WTC11 (cell line): ENCODE data around the gene ZNF423. TPM values are rescaled to one million over a fixed set of nuclear protein-coding genes. Genes with fewer than 3 reads are reported as not detected.

Experiments
- ATAC-seq: fragments of 200-7000 bp; cut with Tn5 transposase; 2 replicates; pipeline ENCODE4 v1.10.0; 2021; ENCODE audit warnings: mild to moderate bottlenecking, moderate library complexity
- CTCF ChIA-PET: fragments of 300-600 bp; sonication (Branson Sonifier 250); formaldehyde crosslinking; loops from one replicate; lab custom pipeline; 2021; ENCODE audit warnings: antibody characterized with exemption; lab: Charles Lee
- POLR2A ChIA-PET: fragments of 350-600 bp; sonication (Branson Sonifier 250); formaldehyde crosslinking; loops from one replicate; lab custom pipeline; 2021; ENCODE audit warnings: antibody characterized with exemption; lab: Charles Lee
- DNase-seq: peaks from one replicate; pipeline ENCODE4 v3.0.0; 2021; ENCODE audit warnings: low spot score
- H3K27ac Mint-ChIP-seq: 2 replicates; pipeline ENCODE4 v1.8.0; 2021; ENCODE audit warnings: mixed read lengths
- H3K27me3 Mint-ChIP-seq: 2 replicates; pipeline ENCODE4 v1.8.0; 2021; ENCODE audit warnings: low read depth, mild to moderate bottlenecking, moderate library complexity, mixed read lengths
- H3K36me3 Mint-ChIP-seq: 2 replicates; pipeline ENCODE4 v1.8.0; 2021; ENCODE audit warnings: mixed read lengths
- H3K4me1 Mint-ChIP-seq: 2 replicates; pipeline ENCODE4 v1.8.0; 2022; ENCODE audit warnings: mixed read lengths
- H3K4me3 Mint-ChIP-seq: 2 replicates; pipeline ENCODE4 v1.8.0; 2021; ENCODE audit warnings: mild to moderate bottlenecking, moderate library complexity, mixed read lengths
- H3K9me3 Mint-ChIP-seq: 2 replicates; pipeline ENCODE4 v1.8.0; 2021; ENCODE audit warnings: mixed read lengths
- ATF2 ChIP-seq: sonication (generic); formaldehyde crosslinking; IDR thresholded peaks from 2 replicates; pipeline ENCODE4 v1.8.1; 2022; ENCODE audit warnings: low read depth, missing genetic modification reagents, borderline replicate concordance
- ATF3 ChIP-seq: sonication (generic); formaldehyde crosslinking; conservative IDR thresholded peaks from 2 replicates; pipeline ENCODE4 v1.8.1; 2022; ENCODE audit warnings: mild to moderate bottlenecking, missing genetic modification reagents
- CBFB ChIP-seq: sonication (generic); formaldehyde crosslinking; IDR thresholded peaks from 2 replicates; pipeline ENCODE4 v1.8.1; 2022; ENCODE audit warnings: mild to moderate bottlenecking, low read depth, missing genetic modification reagents
- CDX4 ChIP-seq: fragments of 250-450 bp; sonication (Bioruptor Pico); IDR thresholded peaks from 2 replicates; pipeline ENCODE4 v1.9.0; 2021; ENCODE audit warnings: moderate library complexity, mild to moderate bottlenecking, inconsistent platforms, borderline replicate concordance
- CREM ChIP-seq: sonication (generic); formaldehyde crosslinking; IDR thresholded peaks from 2 replicates; pipeline ENCODE4 v1.8.1; 2022; ENCODE audit warnings: mild to moderate bottlenecking, missing genetic modification reagents, moderate library complexity
- ELF4 ChIP-seq: sonication (generic); formaldehyde crosslinking; IDR thresholded peaks from 2 replicates; pipeline ENCODE4 v1.8.1; 2022; ENCODE audit warnings: low read depth, mild to moderate bottlenecking, moderate library complexity, missing genetic modification reagents
- EMX1 ChIP-seq: fragments of 250-450 bp; sonication (Bioruptor Pico); IDR thresholded peaks from 2 replicates; pipeline ENCODE4 v1.8.0; 2021; ENCODE audit warnings: mild to moderate bottlenecking
- FOXJ3 ChIP-seq: sonication (generic); formaldehyde crosslinking; IDR thresholded peaks from 2 replicates; pipeline ENCODE4 v1.9.0; 2021; ENCODE audit warnings: missing genetic modification reagents, mild to moderate bottlenecking, borderline replicate concordance
- GRHL2 ChIP-seq: fragments of 250-450 bp; sonication (Bioruptor Pico); IDR thresholded peaks from 2 replicates; pipeline ENCODE4 v1.8.0; 2022; ENCODE audit warnings: mild to moderate bottlenecking, moderate library complexity; ENCODE audit not compliant: insufficient replicate concordance, severe bottlenecking
- HMGXB4 ChIP-seq: sonication (generic); formaldehyde crosslinking; IDR thresholded peaks from 2 replicates; pipeline ENCODE4 v1.8.1; 2023; ENCODE audit warnings: mild to moderate bottlenecking, moderate library complexity, missing genetic modification reagents
- IRF2 ChIP-seq: sonication (generic); formaldehyde crosslinking; IDR thresholded peaks from 2 replicates; pipeline ENCODE4 v1.8.0; 2022; ENCODE audit warnings: low read depth, missing genetic modification reagents, borderline replicate concordance
- JAZF1 ChIP-seq: fragments of 250-450 bp; sonication (Bioruptor Pico); IDR thresholded peaks from 2 replicates; pipeline ENCODE4 v1.9.0; 2021; ENCODE audit warnings: moderate library complexity, mild to moderate bottlenecking, inconsistent platforms
- KAT7 ChIP-seq: sonication (generic); formaldehyde crosslinking; IDR thresholded peaks from 2 replicates; pipeline ENCODE4 v1.8.1; 2023; ENCODE audit warnings: missing genetic modification reagents, mild to moderate bottlenecking, borderline replicate concordance
- MAX ChIP-seq: sonication (generic); formaldehyde crosslinking; IDR thresholded peaks from 2 replicates; pipeline ENCODE4 v1.8.0; 2022; ENCODE audit warnings: mild to moderate bottlenecking, missing genetic modification reagents
- MLX ChIP-seq: sonication (generic); formaldehyde crosslinking; IDR thresholded peaks from 2 replicates; pipeline ENCODE4 v1.8.1; 2023; ENCODE audit warnings: mild to moderate bottlenecking, missing genetic modification reagents, moderate library complexity
- NFATC4 ChIP-seq: fragments of 250-450 bp; sonication (Bioruptor Pico); IDR thresholded peaks from 2 replicates; pipeline ENCODE4 v1.9.0; 2021; ENCODE audit warnings: mild to moderate bottlenecking
- NFYB ChIP-seq: sonication (generic); formaldehyde crosslinking; conservative IDR thresholded peaks from 2 replicates; pipeline ENCODE4 v1.8.0; 2022; ENCODE audit warnings: low read depth, missing genetic modification reagents
- NR1H2 ChIP-seq: sonication (generic); formaldehyde crosslinking; IDR thresholded peaks from 2 replicates; pipeline ENCODE4 v1.9.0; 2021; ENCODE audit warnings: mild to moderate bottlenecking, moderate library complexity, missing genetic modification reagents
- RELA ChIP-seq: sonication (generic); formaldehyde crosslinking; IDR thresholded peaks from 2 replicates; pipeline ENCODE4 v1.8.1; 2022; ENCODE audit warnings: missing genetic modification reagents, mild to moderate bottlenecking, borderline replicate concordance
- SMAD4 ChIP-seq: sonication (generic); formaldehyde crosslinking; IDR thresholded peaks from 2 replicates; pipeline ENCODE4 v1.8.0; 2022; ENCODE audit warnings: mild to moderate bottlenecking, missing genetic modification reagents
- SOX15 ChIP-seq: fragments of 250-450 bp; sonication (Bioruptor Pico); IDR thresholded peaks from 2 replicates; pipeline ENCODE4 v1.9.0; 2021; ENCODE audit warnings: mild to moderate bottlenecking
- STAT6 ChIP-seq: sonication (generic); formaldehyde crosslinking; conservative IDR thresholded peaks from 2 replicates; pipeline ENCODE4 v1.8.1; 2023; ENCODE audit warnings: mild to moderate bottlenecking, low read depth, missing genetic modification reagents, moderate library complexity
- USF1 ChIP-seq: sonication (generic); formaldehyde crosslinking; IDR thresholded peaks from 2 replicates; pipeline ENCODE4 v1.8.0; 2022; ENCODE audit warnings: mild to moderate bottlenecking, missing genetic modification reagents
- ZNF121 ChIP-seq: sonication (generic); formaldehyde crosslinking; IDR thresholded peaks from 2 replicates; pipeline ENCODE4 v1.8.0; 2023; ENCODE audit warnings: missing genetic modification reagents
- ZNF396 ChIP-seq: fragments of 250-450 bp; sonication (Bioruptor Pico); IDR thresholded peaks from 2 replicates; pipeline ENCODE4 v1.8.0; 2021; ENCODE audit warnings: mild to moderate bottlenecking, moderate library complexity, borderline replicate concordance
- ZNF416 ChIP-seq: fragments of 250-450 bp; sonication (Bioruptor Pico); IDR thresholded peaks from 2 replicates; pipeline ENCODE4 v1.9.0; 2021; ENCODE audit warnings: mild to moderate bottlenecking, inconsistent platforms
- ZNF671 ChIP-seq: fragments of 250-450 bp; sonication (Bioruptor Pico); IDR thresholded peaks from 2 replicates; pipeline ENCODE4 v1.8.0; 2021; ENCODE audit warnings: mild to moderate bottlenecking
- total RNA-seq: library from RNA; stranded (reverse); gene quantifications from 3 replicates; pipeline ENCODE4 v1.2.3, GENCODE V29; 2021

The ZNF423 gene
- total RNA-seq, 1 experiment from 2014 or later = 38.8 TPM

- no peak for TF ChIP-seq JAZF1 (CRISPR knock-in tag)
- no peak for TF ChIP-seq RELA
- TF ChIP-seq ZNF396 = no peak
- TF ChIP-seq ZNF671 (CRISPR knock-in tag) = no peak
- TF ChIP-seq GRHL2 (CRISPR knock-in tag) = no peak
- no peak for TF ChIP-seq MAX (CRISPR knock-in tag)
- no peak for TF ChIP-seq CBFB (CRISPR knock-in tag)
- TF ChIP-seq KAT7 = no peak
- TF ChIP-seq ELF4 = no peak
- no peak for TF ChIP-seq ZNF416 (CRISPR knock-in tag)
- no peak for TF ChIP-seq SMAD4 (CRISPR knock-in tag)
- TF ChIP-seq SOX15 (CRISPR knock-in tag) = no peak
- no peak for TF ChIP-seq ATF3 (CRISPR knock-in tag)
- TF ChIP-seq ZNF121 = no peak
- TF ChIP-seq MLX = no peak
- ATAC-seq (no peak), DNase-seq (no peak)
- no peaks in the 10 kb centered on the region for H3K4me1 Mint-ChIP-seq
- H3K36me3 Mint-ChIP-seq = 0 out of 2 replicates have a peak, but pooled peaks cover 3% of the 10 kb centered on the region
- no peak overlapping the region for H3K4me3 Mint-ChIP-seq
- POLR2A ChIA-PET = no interaction called here
- H3K9me3 Mint-ChIP-seq = peaks cover 4% of the 10 kb centered on the region; the same call in 1 of the 2 replicates
- no peaks in the 10 kb centered on the region for H3K27me3 Mint-ChIP-seq
- no peak overlapping the region; the same call in 1 of the 2 replicates for H3K27ac Mint-ChIP-seq
- CTCF ChIA-PET = interaction anchor here (1.2 to 1.4 kb wide), 2 partner anchors 13 to 88 kb away, joined by 4 to 5 read pairs; no protein-coding TSS in a partner anchor
These were observed 351.3 kb downstream of the ZNF423 start for GRCh38 chr16:49504626-49505025.

- no peak for TF ChIP-seq SMAD4 (CRISPR knock-in tag)
- no peak for TF ChIP-seq FOXJ3 (CRISPR knock-in tag)
- no peak for TF ChIP-seq NFATC4 (CRISPR knock-in tag)
- no peak for TF ChIP-seq MLX
- no peak for TF ChIP-seq IRF2
- no peak for TF ChIP-seq STAT6 (CRISPR knock-in tag)
- no peak for TF ChIP-seq ELF4
- TF ChIP-seq CREM (CRISPR knock-in tag) = no peak
- no peak for TF ChIP-seq NR1H2
- no peak for TF ChIP-seq NFYB (CRISPR knock-in tag)
- TF ChIP-seq USF1 = no peak
- no peak for TF ChIP-seq EMX1 (CRISPR knock-in tag)
- TF ChIP-seq HMGXB4 (CRISPR knock-in tag) = no peak
- no peak for TF ChIP-seq ATF2 (CRISPR knock-in tag)
- TF ChIP-seq ZNF671 (CRISPR knock-in tag) = no peak
- no peak for TF ChIP-seq CDX4 (CRISPR knock-in tag)
- ATAC-seq = no peak
- Mint-ChIP-seq H3K27ac (no peak overlapping the region), H3K4me1 (no peaks in the 10 kb centered on the region), H3K27me3 (no peaks in the 10 kb centered on the region), H3K4me3 (no peak overlapping the region), H3K36me3 (0 out of 2 replicates have a peak, but pooled peaks cover 3% of the 10 kb centered on the region), H3K9me3 (peaks cover 4% of the 10 kb centered on the region; the same call in 1 of the 2 replicates)
- CTCF ChIA-PET = interaction anchor here (1.2 to 1.4 kb wide), 2 partner anchors 12 to 89 kb away, joined by 4 to 5 read pairs; no protein-coding TSS in a partner anchor
- DNase-seq = no peak
- POLR2A ChIA-PET = no interaction called here
These were observed 351.9 kb downstream of the ZNF423 start for GRCh38 chr16:49504023-49504364.
